ENCODE data around the gene SYNJ2.

SYNJ2 gene

DNA sequence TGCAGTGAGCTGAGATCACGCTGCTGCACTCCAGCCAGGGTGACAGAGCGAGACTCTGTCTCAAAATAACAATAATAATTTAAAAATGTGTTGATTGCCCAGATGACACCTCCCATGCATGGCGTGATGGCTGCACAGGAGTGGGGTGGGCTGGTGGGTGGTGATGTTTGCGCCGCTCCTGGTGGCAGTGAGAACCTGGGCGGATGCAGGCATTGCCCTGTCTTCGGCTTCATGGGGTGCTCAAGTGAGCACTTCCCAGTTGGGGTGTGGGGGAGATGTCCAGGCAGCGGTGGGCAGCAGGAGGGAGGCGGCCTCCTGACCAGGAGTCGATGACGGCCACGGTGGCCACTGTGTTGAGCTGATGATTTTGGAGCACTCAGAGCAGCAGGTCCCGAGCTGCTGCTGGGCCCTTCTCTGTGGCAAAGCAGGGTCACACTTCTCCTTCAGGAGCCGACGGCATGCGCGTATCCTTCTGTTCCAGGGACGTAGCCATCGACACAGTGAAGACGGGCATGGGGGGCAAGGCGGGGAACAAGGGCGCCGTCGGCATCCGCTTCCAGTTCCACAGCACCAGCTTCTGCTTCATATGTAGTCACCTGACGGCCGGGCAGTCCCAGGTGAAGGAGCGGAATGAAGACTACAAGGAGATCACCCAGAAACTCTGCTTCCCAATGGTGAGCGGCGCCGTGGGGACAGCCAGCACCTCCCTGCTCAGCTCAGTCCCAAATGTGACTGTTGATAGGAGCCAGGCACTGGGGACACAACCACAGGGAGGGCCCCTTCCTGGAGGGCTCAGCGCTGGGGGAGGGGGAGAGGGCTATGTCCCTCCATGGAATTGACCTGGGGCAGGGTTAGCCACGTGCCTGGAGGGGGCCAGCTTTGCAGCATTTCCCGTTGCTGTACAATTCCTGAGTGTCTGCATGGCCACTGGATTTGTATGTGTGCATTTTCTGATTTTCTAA is 89.7 kb downstream of the SYNJ2 start:
- no peak for DNase-seq (ENCODE audit: low read depth in 1 of 2, low spot score in 1 of 2)

DNA sequence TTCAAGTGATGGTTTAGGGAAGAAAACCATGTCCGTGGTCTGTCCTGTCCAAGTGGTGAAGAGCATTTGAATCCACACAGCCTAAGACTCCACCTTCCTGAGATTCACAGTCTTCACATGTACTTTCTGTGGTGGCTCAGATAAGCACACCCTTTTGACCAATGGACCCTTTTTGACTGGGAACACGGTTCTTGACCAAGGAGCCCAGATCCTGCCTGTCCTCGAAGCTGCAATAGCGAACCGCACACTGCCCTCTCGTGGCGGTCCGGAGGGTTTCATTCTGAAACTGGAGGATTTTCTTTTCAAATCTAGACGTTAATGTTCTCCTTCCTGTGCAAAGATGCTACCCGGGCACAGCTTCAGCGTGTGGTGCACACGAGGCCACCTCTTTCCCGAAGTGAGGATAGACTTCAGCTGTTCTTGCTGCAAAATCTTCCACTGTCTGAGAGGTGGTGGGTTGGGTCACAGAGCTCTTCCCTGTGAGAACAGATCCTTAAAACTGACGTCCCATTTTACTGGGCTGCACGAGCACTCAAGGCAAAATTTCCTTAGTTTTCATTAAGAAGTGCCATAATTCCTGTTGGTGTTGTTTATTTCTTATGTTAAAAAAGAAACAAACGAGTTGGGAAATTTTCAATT is 90.5 kb downstream of the SYNJ2 start:
- peak; percentile 25 to 56 for DNase-seq (ENCODE audit: low read depth in 1 of 2, low spot score in 1 of 2)

DNA sequence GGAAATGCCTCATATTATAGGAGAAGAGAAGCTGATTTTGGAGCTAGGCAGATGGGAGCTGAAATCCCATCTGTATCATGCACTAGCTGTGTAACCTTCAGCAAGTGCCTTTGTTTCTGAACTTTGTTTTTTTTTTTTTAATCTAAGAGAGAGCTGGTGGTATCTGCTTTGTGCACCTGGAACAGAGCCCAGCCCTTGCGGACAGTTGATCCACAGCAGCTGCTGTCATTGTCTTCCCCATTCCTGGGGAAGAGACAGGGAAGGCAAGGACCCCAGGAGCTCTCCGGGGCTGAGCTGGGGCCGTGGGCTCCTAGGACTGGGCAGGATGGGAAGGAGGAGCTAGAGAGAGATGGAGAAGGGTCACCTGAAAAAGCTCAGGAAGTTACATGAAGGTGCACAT is 92.1 kb downstream of the SYNJ2 start:
- no peak for DNase-seq (ENCODE audit: low read depth in 1 of 2, low spot score in 1 of 2)

GRCh38 chr6:158076548-158076947 is 94.9 kb downstream of the SYNJ2 start:
- DNase-seq (ENCODE audit: low read depth in 1 of 2, low spot score in 1 of 2) = no peak

DNA sequence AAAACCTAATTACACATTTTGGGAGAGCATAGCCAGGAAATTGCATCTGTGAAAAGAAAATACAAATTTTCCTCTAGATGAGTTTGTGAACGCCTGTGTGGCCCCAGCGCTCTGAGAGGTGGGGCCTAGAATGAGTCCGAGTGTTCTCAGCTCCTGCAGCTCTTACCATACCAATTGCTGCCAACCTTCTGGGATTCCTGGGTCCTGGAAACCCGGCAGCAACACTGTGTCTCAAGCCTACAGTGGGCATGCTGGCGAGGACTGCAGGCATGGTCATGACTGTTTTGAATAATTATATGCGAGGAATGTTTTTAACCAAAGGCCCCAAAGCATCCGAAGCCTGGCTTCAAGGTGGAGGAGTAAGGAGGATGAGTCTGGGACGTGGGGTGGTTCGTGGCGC is 96.0 kb downstream of the SYNJ2 start:
- no peak for DNase-seq (ENCODE audit: low read depth in 1 of 2, low spot score in 1 of 2)

GRCh38 chr6:158078320-158078719 is 96.7 kb downstream of the SYNJ2 start:
- DNase-seq (ENCODE audit: low read depth in 1 of 2, low spot score in 1 of 2) = no peak

DNA sequence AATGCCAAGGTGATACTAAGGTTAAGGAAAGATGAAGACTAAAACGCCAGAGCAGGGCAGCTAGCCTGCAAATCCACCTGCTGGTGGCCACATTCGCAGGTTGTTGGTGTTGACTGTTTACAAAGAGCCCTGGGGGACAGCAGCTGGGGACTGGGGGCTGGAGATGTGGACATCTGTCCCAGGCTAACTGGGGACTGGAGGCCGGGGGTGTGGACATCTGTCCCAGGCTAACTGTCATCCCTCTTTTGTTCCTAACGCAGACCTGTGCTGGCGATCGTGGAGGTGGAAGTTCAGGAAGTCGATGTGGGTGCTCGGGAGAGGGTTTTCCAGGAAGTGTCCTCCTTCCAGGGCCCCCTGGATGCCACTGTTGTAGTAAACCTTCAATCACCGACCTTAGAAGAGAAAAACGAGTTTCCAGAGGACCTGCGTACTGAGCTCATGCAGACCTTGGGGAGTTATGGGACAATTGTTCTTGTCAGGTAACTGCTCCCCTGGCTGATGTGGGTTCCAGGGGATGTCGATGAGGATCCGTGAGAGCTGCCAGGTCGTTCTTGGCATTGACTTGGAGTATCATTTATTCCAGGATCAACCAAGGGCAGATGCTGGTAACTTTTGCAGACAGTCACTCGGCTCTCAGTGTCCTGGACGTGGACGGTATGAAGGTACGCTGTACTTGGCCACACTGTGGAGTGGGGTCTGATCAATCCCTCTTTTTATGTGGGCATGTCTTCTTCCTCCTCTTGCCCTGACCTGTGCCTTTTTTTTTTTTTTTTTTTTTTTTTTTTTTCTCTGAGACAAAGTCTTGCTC is 99.4 kb downstream of the SYNJ2 start:
- DNase-seq (ENCODE audit: low read depth in 1 of 2, low spot score in 1 of 2) = no peak

GRCh38 chr6:158081657-158081935 is 99.9 kb downstream of the SYNJ2 start:
- no peak for DNase-seq (ENCODE audit: low read depth in 1 of 2, low spot score in 1 of 2)

- DNase-seq (ENCODE audit: low read depth in 1 of 2, low spot score in 1 of 2) = no peak
These were observed 102.0 kb downstream of the SYNJ2 start for GRCh38 chr6:158083455-158084325.

DNA sequence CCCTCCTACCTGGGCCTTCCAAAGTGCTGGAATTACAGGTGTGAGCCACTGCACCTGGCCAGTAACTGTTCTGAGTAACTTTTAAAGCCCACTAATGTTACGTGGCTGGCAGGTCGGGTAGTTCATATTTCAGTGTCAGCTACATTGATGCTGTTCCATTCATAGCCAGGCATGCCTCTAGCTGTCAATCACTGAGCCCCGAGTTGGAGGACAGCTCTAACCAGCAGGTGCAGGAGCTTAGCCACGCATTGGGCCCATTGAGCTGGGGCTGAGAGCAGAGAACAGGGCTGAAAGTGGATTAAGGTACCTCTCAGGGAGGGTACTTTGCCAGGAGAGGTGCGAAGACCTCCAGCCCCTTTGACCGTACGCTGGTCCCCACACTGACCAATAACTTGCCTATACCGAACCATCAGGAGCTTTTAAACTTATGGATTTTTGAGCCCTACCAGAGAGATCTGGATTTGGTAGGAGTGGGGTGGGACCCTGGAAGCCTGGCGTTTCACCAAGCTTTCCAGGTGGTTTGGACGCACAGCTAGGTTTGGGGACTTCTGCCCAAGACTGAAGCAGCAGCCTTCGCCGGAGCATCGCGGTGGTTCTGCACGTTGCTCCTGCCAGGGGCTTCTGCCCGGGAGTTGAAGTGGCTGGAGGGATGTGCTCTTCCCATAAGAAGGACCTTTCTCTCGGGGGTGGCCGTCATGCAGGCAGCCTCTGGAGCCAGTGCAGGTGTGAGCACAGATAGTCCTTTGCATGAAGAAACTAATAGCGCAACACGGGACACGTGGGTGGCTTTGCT is 103.8 kb downstream of the SYNJ2 start:
- no peak for DNase-seq (ENCODE audit: low read depth in 1 of 2, low spot score in 1 of 2)

DNA sequence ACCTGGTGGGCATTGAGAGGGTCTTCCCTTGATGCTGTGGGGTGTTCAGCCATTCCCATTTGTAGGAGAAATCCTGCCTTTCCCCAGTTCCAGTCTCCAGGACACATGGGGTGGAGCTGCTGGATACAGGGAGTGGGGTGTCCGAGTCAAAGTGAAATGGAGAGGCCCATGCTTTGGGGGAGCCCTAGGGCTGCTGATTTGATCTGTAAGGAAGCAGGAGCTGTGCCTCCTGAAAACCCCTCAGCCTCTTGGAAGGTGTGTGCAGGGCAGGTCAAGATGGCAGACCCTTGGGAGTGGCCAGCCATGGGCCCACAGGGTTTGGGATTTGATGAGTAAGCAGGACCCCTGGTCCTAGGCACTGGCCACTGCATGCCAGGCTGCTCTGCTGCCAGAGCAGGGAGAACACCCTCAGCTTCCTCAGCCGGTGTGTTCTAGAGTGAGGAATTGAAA is 104.4 kb downstream of the SYNJ2 start:
- no peak for DNase-seq (ENCODE audit: low read depth in 1 of 2, low spot score in 1 of 2)

DNA sequence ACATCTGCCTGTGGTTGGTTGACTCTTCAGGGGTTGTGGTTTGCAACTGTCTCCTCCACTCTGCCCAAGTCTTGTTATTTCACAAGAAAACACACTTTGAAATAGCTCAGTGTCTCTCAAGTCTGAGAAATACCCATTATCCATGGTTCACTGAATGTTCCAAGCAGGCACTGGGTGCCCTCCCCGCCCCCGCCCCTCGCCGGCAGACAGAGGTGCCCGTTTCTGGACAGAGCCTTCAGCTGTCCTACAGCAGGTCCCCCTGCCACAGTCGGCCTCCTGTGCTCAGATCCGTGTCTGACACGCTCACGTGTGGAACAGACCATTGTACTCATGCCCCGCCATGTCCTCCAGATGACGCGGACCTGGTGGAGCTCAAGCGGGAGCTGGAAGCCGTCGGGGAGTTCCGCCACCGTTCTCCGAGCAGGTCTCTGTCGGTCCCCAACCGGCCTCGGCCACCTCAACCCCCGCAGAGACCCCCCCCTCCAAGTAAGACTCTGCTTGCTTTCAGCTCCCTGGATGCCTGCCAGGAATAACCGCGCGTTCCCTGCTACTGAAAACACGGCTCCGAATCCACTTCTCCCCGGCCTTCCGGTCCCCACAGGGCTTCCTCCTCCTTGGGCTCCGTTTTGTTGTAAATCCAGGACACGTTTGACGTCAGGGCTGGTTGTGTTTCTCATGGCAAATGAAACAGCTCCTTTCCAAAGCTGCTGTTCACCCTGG is 105.0 kb downstream of the SYNJ2 start:
- DNase-seq (ENCODE audit: low read depth in 1 of 2, low spot score in 1 of 2) = no peak

DNA sequence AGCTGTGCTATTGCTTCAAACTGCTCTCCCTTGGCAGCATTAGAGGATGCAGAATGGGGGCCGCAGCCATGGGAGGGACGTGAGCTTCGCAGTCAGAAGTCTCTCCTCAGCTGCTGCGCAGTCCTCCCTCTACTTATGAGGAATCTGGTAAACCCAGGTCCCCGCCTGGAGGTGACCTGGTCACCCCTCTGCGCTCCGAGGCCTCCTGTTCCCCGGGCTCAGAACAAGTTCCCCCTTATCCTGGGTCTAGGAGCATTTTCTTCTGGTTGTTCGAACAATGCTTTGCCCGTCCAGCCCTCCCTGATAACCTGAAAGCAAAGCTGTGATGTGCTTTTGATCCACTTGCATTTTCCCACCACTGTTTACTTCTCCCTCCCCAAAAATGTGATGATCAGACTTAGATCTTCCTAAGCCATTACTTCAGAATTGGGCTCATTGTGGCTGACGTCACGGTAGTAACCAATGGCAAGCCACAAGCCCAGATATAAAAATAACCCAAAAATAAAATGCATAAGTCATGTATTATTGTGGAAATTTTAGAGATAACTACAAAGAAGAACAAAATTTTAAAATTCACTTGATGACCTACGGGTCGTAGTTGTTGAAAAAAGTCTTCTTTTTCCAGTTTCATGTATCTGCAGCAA is 105.7 kb downstream of the SYNJ2 start:
- no peak for DNase-seq (ENCODE audit: low read depth in 1 of 2, low spot score in 1 of 2)

DNA sequence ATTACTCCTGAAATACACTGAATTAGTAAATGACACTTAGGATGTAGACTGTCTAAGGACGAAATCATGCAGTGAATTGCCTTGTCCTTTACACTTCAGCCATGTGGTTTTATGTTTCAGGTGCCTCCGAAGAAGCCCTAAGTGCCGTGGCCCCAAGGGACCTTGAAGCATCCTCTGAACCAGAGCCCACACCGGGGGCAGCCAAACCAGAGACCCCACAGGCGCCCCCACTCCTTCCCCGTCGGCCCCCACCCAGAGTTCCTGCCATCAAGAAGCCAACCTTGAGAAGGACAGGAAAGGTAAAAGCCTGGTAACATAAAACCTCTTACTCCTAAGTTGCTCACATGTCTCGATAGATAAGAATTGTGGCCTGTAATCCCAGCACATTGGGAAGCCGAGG is 111.1 kb downstream of the SYNJ2 start:
- no peak for DNase-seq (ENCODE audit: low read depth in 1 of 2, low spot score in 1 of 2)

GRCh38 chr6:158095031-158095430 is 113.4 kb downstream of the SYNJ2 start:
- no peak for DNase-seq (ENCODE audit: low read depth in 1 of 2, low spot score in 1 of 2)

GRCh38 chr6:158095671-158096070 is 114.0 kb downstream of the SYNJ2 start:
- DNase-seq (ENCODE audit: low read depth in 1 of 2, low spot score in 1 of 2) = no peak

DNA sequence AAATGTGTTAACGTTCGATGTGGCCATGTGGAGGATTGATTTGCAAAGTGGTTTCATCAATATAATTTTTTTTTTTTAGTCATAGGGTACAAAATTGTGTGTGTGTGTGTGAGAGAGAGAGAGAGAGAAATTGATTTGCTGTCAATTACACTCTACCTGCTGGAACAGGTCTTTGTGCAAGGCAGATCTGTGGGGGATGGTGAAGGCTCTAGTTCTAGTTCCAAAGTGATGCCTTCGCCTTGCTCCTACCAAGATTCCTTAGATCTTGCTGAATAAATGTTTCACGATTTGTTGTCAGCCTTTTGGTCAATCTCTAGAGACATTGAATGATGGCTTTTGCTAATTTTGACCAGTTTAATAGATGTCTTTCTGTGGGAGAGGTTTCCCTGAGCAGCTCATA is 121.6 kb downstream of the SYNJ2 start:
- DNase-seq (ENCODE audit: low read depth in 1 of 2, low spot score in 1 of 2) = no peak

- no peak for DNase-seq (ENCODE audit: low read depth in 1 of 2, low spot score in 1 of 2)
These were observed 123.0 kb downstream of the SYNJ2 start for GRCh38 chr6:158104696-158105095.

- DNase-seq (ENCODE audit: low read depth in 1 of 2, low spot score in 1 of 2) = no peak
These were observed 128.1 kb downstream of the SYNJ2 start for GRCh38 chr6:158109748-158110147.
